Kidney capillary endothelial cell (primary cell): Measurements from ENCODE around the gene KCTD14.
"Not testable (repeated sequence)": the region's sequence is repeated elsewhere in the genome, so short reads cannot be mapped to it uniquely, and the experiment has no call there.

Experiments used
- DNase-seq: peaks from one replicate; pipeline ENCODE4 v3.0.0-alpha.2; 2018; ENCODE audit warnings: low spot score

Gene KCTD14

GRCh38 chr11:78022397-78023396, at the start of gene KCTD14:
TSS of gene KCTD14 (minus strand) at chr11:78023276. CDS start at chr11:78023249, 27 bp downstream.
- DNase-seq, result no peak

- no peak for DNase-seq
Measured at GRCh38 chr11:78072455-78072854, 49.4 kb upstream of the KCTD14 start.

GRCh38 chr11:78071717-78072116, 48.6 kb upstream of the KCTD14 start:
- no peak for DNase-seq

- no peak for DNase-seq
Measured at GRCh38 chr11:78070621-78071020, 47.5 kb upstream of the KCTD14 start.

GRCh38 chr11:78069465-78069864, 46.4 kb upstream of the KCTD14 start:
- no peak for DNase-seq

- no peak for DNase-seq
Measured at GRCh38 chr11:78067704-78068103, 44.6 kb upstream of the KCTD14 start.

GRCh38 chr11:78066471-78066870, 43.4 kb upstream of the KCTD14 start:
- no peak for DNase-seq

GRCh38 chr11:78065203-78065602, 42.1 kb upstream of the KCTD14 start:
- no peak for DNase-seq

- no peak for DNase-seq
Measured at GRCh38 chr11:78063440-78064181, 40.5 kb upstream of the KCTD14 start, which contains the start of gene THRSP. TSS of gene THRSP (plus strand) at chr11:78063861. CDS start at chr11:78063882, 21 bp downstream.

GRCh38 chr11:78062671-78063070, 39.6 kb upstream of the KCTD14 start:
- no peak for DNase-seq

- no peak for DNase-seq
Measured at GRCh38 chr11:78061921-78062311, 38.8 kb upstream of the KCTD14 start.

- no peak for DNase-seq
Measured at GRCh38 chr11:78061088-78061920, 38.2 kb upstream of the KCTD14 start.

GRCh38 chr11:78060533-78060932, 37.5 kb upstream of the KCTD14 start:
- no peak for DNase-seq

- DNase-seq, result not testable (repeated sequence)
Measured at GRCh38 chr11:78059749-78060328, 36.8 kb upstream of the KCTD14 start.

- DNase-seq, result no peak
Measured at GRCh38 chr11:78057462-78058055, 34.5 kb upstream of the KCTD14 start.

GRCh38 chr11:78056093-78056492, 33.0 kb upstream of the KCTD14 start:
- no peak for DNase-seq

- DNase-seq, result no peak
Measured at GRCh38 chr11:78054971-78055370, 31.9 kb upstream of the KCTD14 start.

GRCh38 chr11:78050964-78051831, 28.1 kb upstream of the KCTD14 start:
- DNase-seq, result peak; percentile 15

- no peak for DNase-seq
Measured at GRCh38 chr11:78049348-78049747, 26.3 kb upstream of the KCTD14 start.

GRCh38 chr11:78048561-78048960, 25.5 kb upstream of the KCTD14 start:
- no peak for DNase-seq
